GM23338 (cell line): ENCODE data around the gene SPEM2. TPM values are rescaled to one million over a fixed set of nuclear protein-coding genes. Genes with fewer than 3 reads are reported as not detected.

Experiments used
- ATAC-seq: fragments of 200-7000 bp; cut with Tn5 transposase; 3 replicates; pipeline ENCODE4 v1.9.1; 2020
- DNase-seq: peaks from one replicate; pipeline ENCODE4 v3.0.0-alpha.2; 2015; ENCODE audit warnings: low spot score
- H2AFZ ChIP-seq: fragments of 200-600 bp; sonication (generic); 2 replicates; pipeline ENCODE4 v1.8.0; 2016; ENCODE audit warnings: antibody characterized with exemption, mild to moderate bottlenecking, moderate library complexity
- H3F3A ChIP-seq: fragments of 200-600 bp; sonication (generic); replicated peaks from 2 replicates; pipeline ENCODE4 v1.8.0; 2017; ENCODE audit warnings: antibody characterized with exemption, mixed run types, low read depth
- H3K27ac ChIP-seq: fragments of 200-600 bp; sonication (generic); 2 replicates; pipeline ENCODE4 v1.6.1; 2016; ENCODE audit warnings: low read depth
- H3K27me3 ChIP-seq: fragments of 200-600 bp; sonication (generic); 2 replicates; pipeline ENCODE4 v1.8.0; 2016; ENCODE audit warnings: mild to moderate bottlenecking, mixed run types, moderate library complexity; ENCODE audit not compliant: insufficient read depth
- H3K36me3 ChIP-seq: fragments of 200-600 bp; sonication (generic); 2 replicates; pipeline ENCODE4 v1.8.0; 2016; ENCODE audit warnings: mild to moderate bottlenecking; ENCODE audit not compliant: insufficient read depth
- H3K4me1 ChIP-seq: fragments of 200-600 bp; sonication (generic); 2 replicates; pipeline ENCODE4 v1.8.0; 2016; ENCODE audit warnings: mild to moderate bottlenecking, moderate library complexity; ENCODE audit not compliant: insufficient read depth
- H3K4me2 ChIP-seq: fragments of 200-600 bp; sonication (generic); 2 replicates; pipeline ENCODE4 v1.7.1; 2017; ENCODE audit warnings: mixed run types
- H3K4me3 ChIP-seq: fragments of 200-600 bp; sonication (generic); 2 replicates; pipeline ENCODE4 v1.6.1; 2016; ENCODE audit warnings: mixed run types
- H3K79me2 ChIP-seq: fragments of 200-600 bp; sonication (generic); replicated peaks from 2 replicates; pipeline ENCODE4 v1.8.0; 2017; ENCODE audit warnings: mild to moderate bottlenecking; ENCODE audit not compliant: insufficient read depth
- H3K9me2 ChIP-seq: fragments of 200-600 bp; sonication (generic); 2 replicates; pipeline ENCODE4 v1.8.0; 2017; ENCODE audit not compliant: insufficient read depth
- H4K20me1 ChIP-seq: fragments of 200-600 bp; sonication (generic); replicated peaks from 2 replicates; pipeline ENCODE4 v1.8.0; 2017; ENCODE audit warnings: mild to moderate bottlenecking; ENCODE audit not compliant: insufficient read depth
- H3K27ac Mint-ChIP-seq: 2 replicates; pipeline ENCODE4 v1.8.0; 2020; ENCODE audit warnings: inconsistent platforms, mild to moderate bottlenecking, moderate library complexity, mixed read lengths
- H3K27me3 Mint-ChIP-seq: 3 replicates; pipeline ENCODE4 v1.8.0; 2022; ENCODE audit warnings: low read depth, mild to moderate bottlenecking, moderate library complexity, mixed read lengths, inconsistent platforms; ENCODE audit not compliant: insufficient read depth, poor library complexity
- H3K36me3 Mint-ChIP-seq: 3 replicates; pipeline ENCODE4 v1.8.0; 2021; ENCODE audit warnings: low read depth, mild to moderate bottlenecking, inconsistent platforms, moderate library complexity, mixed read lengths
- H3K4me1 Mint-ChIP-seq: 3 replicates; pipeline ENCODE4 v1.8.0; 2020; ENCODE audit warnings: mild to moderate bottlenecking, inconsistent platforms, mixed read lengths
- H3K4me3 Mint-ChIP-seq: 3 replicates; pipeline ENCODE4 v1.8.0; 2021; ENCODE audit warnings: moderate library complexity, mild to moderate bottlenecking, inconsistent platforms, mixed read lengths
- H3K9me3 Mint-ChIP-seq: 3 replicates; pipeline ENCODE4 v1.8.0; 2020; ENCODE audit warnings: moderate library complexity, mild to moderate bottlenecking, inconsistent platforms, mixed read lengths
- CREB1 ChIP-seq: fragments of 250-450 bp; sonication (Bioruptor Pico); IDR thresholded peaks from 2 replicates; pipeline ENCODE4 v1.5.0; 2020; ENCODE audit warnings: low read depth, mild to moderate bottlenecking, moderate library complexity
- EZH2phosphoT487 ChIP-seq: fragments of 200-600 bp; sonication (generic); IDR thresholded peaks from one replicate; pipeline ENCODE4 v1.8.1; 2018; ENCODE audit warnings: antibody characterized with exemption; ENCODE audit not compliant: unreplicated experiment
- JUNB ChIP-seq: IDR thresholded peaks from one replicate; pipeline ENCODE4 v1.6.1; 2016; ENCODE audit warnings: antibody characterized with exemption; ENCODE audit not compliant: unreplicated experiment
- NANOG ChIP-seq: IDR thresholded peaks from 2 replicates; pipeline ENCODE4 v1.6.1; 2016; ENCODE audit warnings: antibody characterized with exemption, borderline replicate concordance
- POLR2AphosphoS5 ChIP-seq: IDR thresholded peaks from 2 replicates; pipeline ENCODE4 v1.6.1; 2016; ENCODE audit warnings: antibody characterized with exemption, low read depth
- ZNF114 ChIP-seq: fragments of 250-450 bp; sonication (Bioruptor Pico); IDR thresholded peaks from 2 replicates; pipeline ENCODE4 v1.5.0; 2020; ENCODE audit warnings: mild to moderate bottlenecking, moderate library complexity
- ZNF331 ChIP-seq: fragments of 250-450 bp; sonication (Bioruptor Pico); IDR thresholded peaks from 2 replicates; pipeline ENCODE4 v1.5.0; 2020; ENCODE audit warnings: low read depth, mild to moderate bottlenecking, moderate library complexity
- polyA plus RNA-seq: library from polyadenylated mRNA; unstranded; fragments of >200 nt; fragmentation: Nextera tagmentation; extraction: Ambion mirVana; gene quantifications from 2 replicates; pipeline ENCODE4 v1.2.1, GENCODE V29; 2016
- total RNA-seq: library from RNA; depleted of rRNA; stranded (reverse); fragments of >200 nt; shearing (Covaris generic); gene quantifications from 2 replicates; pipeline ENCODE4 v1.2.3, GENCODE V29; 2014
- TF ChIP-seq, protein P1 (sequence below): IDR thresholded peaks from 2 replicates; pipeline ENCODE4 v1.6.1; 2016; ENCODE audit warnings: antibody characterized with exemption
- TF ChIP-seq, protein P2 (sequence below): fragments of 250-450 bp; sonication (Bioruptor Pico); IDR thresholded peaks from 2 replicates; pipeline ENCODE4 v1.5.0; 2020; ENCODE audit warnings: mild to moderate bottlenecking, moderate library complexity

Gene SPEM2
- total and polyA plus RNA-seq, 2 experiments from 2014 or later = not detected

DNA sequence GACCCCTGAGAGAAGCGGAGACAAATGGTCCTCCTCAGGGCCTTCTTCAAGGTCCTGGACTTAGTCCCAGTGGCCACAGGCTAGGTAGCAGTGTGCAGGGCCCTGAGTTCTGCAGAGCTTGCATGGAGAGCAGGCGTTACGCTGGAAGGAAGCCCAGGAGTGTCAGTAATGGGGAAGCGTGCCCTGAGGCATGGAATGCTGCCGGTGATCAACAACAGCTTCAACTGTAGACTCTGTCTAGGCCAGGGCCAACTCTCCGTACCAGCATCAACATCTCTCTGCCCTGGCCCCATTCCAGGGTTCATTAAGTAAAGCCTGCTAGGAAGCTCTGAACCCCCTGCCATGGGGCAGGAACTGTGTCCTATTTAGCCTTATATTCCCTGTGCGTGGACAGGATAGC is 45.1 kb upstream of the SPEM2 start:
- Histone ChIP-seq H3K79me2 (no peaks in the 10 kb centered on the region), H3K9me2 (no peaks in the 10 kb centered on the region), H3K27ac (no peak overlapping the region), H4K20me1 (no peaks in the 10 kb centered on the region), H3F3A (peaks cover 20% of the 10 kb centered on the region; the same call in 1 of the 2 replicates), H3K27me3 (peaks cover 42% of the 10 kb centered on the region), H2AFZ (peak overlapping the region; percentile 99), H3K4me2 (peak overlapping the region; percentile 98), H3K4me3 (peak overlapping the region; percentile 76), H3K4me1 (peaks cover 17% of the 10 kb centered on the region), H3K36me3 (no peaks in the 10 kb centered on the region; the same call in 1 of the 2 replicates)
- Mint-ChIP-seq H3K36me3 (peaks cover 5% of the 10 kb centered on the region; the same call in 2 of the 3 replicates), H3K9me3 (peaks cover 13% of the 10 kb centered on the region), H3K4me3 (peak overlapping the region; percentile 76), H3K27ac (no peak overlapping the region), H3K27me3 (peaks cover 40% of the 10 kb centered on the region), H3K4me1 (peaks cover 21% of the 10 kb centered on the region)
- ATAC-seq (no peak), DNase-seq (peak; percentile 46)
- no peak for TF ChIP-seq ZNF331 (CRISPR knock-in tag)
- no peak for TF ChIP-seq EZH2phosphoT487
- TF ChIP-seq NANOG = no peak
- TF ChIP-seq CREB1 (CRISPR knock-in tag) = no peak
- no peak for TF ChIP-seq POLR2AphosphoS5
- TF ChIP-seq, protein P1, sequence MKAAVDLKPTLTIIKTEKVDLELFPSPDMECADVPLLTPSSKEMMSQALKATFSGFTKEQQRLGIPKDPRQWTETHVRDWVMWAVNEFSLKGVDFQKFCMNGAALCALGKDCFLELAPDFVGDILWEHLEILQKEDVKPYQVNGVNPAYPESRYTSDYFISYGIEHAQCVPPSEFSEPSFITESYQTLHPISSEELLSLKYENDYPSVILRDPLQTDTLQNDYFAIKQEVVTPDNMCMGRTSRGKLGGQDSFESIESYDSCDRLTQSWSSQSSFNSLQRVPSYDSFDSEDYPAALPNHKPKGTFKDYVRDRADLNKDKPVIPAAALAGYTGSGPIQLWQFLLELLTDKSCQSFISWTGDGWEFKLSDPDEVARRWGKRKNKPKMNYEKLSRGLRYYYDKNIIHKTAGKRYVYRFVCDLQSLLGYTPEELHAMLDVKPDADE = no peak
- TF ChIP-seq ZNF114 = no peak
- no peak for TF ChIP-seq JUNB

DNA sequence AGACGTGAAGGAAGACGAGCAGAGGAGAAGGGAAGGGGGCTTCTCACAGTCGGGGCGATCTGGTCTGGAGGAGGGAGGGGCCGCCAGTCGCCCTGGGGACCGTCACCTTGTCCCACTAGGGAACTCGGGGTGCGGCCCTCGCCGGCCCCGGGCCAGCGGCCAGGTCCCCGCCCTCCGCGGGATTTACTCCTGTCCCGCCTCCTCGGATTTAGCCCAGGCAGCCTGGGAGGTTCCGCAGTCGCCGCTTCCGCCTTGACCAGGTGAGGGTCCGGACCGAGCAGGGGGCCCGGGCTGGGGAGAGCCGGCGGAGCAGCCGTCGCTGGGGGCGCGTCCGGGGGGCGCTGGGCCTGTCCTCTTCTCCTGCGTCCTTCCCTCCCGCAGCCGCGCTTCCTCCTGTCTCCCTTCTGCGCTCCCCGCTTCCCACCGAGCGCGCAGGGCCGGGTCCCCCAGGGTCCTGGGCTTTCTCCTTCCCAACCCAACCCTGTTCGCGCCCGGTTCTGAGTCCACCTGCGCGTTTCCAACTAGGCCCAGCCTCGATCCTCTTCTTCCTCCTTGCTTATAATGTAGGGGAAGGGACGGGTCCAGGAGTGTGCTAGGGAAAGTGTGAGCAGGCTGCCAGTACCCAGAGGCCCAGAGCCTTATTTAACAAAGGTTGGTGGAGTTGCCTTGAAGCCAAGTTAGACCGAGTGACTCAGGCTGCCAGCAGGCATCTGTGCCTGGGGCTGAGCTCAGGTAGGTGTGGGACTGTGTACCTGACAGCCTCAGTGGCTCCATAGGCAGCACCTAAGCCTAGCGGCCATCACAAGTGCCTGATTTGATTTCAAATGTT is 44.3 kb upstream of the SPEM2 start, which contains the start of gene TNK1:
Gene TNK1, plus strand, starts transcription at position 235 of the 829 bp plus-strand sequence. CDS start 1,838 bp downstream, outside the sequence.
- H2AFZ ChIP-seq = peak within 1 kb of the TSS; percentile 99
- peak within 1 kb of the TSS; percentile 98 for H3K4me2 ChIP-seq

More for the DNA sequence above, 44.3 kb upstream of the SPEM2 start, which contains the start of gene TNK1:
- H3K4me3 ChIP-seq = peak within 1 kb of the TSS; percentile 76
- Mint-ChIP-seq H3K4me1 (peaks cover 21% of the 10 kb centered on the region), H3K27me3 (peaks cover 41% of the 10 kb centered on the region), H3K9me3 (peaks cover 13% of the 10 kb centered on the region), H3K4me3 (peak within 1 kb of the TSS; percentile 79), H3K27ac (no peak within 1 kb of the TSS), H3K36me3 (peaks cover 7% of the 10 kb centered on the region; the same call in 2 of the 3 replicates)
- DNase-seq (peak; percentile 73), ATAC-seq (peak; percentile 40)
- H3K27ac ChIP-seq = no peak within 1 kb of the TSS
- H3K27me3 ChIP-seq = peaks cover 42% of the 10 kb centered on the region
- TF ChIP-seq POLR2AphosphoS5 = peak; percentile 78
- TF ChIP-seq, protein P2, sequence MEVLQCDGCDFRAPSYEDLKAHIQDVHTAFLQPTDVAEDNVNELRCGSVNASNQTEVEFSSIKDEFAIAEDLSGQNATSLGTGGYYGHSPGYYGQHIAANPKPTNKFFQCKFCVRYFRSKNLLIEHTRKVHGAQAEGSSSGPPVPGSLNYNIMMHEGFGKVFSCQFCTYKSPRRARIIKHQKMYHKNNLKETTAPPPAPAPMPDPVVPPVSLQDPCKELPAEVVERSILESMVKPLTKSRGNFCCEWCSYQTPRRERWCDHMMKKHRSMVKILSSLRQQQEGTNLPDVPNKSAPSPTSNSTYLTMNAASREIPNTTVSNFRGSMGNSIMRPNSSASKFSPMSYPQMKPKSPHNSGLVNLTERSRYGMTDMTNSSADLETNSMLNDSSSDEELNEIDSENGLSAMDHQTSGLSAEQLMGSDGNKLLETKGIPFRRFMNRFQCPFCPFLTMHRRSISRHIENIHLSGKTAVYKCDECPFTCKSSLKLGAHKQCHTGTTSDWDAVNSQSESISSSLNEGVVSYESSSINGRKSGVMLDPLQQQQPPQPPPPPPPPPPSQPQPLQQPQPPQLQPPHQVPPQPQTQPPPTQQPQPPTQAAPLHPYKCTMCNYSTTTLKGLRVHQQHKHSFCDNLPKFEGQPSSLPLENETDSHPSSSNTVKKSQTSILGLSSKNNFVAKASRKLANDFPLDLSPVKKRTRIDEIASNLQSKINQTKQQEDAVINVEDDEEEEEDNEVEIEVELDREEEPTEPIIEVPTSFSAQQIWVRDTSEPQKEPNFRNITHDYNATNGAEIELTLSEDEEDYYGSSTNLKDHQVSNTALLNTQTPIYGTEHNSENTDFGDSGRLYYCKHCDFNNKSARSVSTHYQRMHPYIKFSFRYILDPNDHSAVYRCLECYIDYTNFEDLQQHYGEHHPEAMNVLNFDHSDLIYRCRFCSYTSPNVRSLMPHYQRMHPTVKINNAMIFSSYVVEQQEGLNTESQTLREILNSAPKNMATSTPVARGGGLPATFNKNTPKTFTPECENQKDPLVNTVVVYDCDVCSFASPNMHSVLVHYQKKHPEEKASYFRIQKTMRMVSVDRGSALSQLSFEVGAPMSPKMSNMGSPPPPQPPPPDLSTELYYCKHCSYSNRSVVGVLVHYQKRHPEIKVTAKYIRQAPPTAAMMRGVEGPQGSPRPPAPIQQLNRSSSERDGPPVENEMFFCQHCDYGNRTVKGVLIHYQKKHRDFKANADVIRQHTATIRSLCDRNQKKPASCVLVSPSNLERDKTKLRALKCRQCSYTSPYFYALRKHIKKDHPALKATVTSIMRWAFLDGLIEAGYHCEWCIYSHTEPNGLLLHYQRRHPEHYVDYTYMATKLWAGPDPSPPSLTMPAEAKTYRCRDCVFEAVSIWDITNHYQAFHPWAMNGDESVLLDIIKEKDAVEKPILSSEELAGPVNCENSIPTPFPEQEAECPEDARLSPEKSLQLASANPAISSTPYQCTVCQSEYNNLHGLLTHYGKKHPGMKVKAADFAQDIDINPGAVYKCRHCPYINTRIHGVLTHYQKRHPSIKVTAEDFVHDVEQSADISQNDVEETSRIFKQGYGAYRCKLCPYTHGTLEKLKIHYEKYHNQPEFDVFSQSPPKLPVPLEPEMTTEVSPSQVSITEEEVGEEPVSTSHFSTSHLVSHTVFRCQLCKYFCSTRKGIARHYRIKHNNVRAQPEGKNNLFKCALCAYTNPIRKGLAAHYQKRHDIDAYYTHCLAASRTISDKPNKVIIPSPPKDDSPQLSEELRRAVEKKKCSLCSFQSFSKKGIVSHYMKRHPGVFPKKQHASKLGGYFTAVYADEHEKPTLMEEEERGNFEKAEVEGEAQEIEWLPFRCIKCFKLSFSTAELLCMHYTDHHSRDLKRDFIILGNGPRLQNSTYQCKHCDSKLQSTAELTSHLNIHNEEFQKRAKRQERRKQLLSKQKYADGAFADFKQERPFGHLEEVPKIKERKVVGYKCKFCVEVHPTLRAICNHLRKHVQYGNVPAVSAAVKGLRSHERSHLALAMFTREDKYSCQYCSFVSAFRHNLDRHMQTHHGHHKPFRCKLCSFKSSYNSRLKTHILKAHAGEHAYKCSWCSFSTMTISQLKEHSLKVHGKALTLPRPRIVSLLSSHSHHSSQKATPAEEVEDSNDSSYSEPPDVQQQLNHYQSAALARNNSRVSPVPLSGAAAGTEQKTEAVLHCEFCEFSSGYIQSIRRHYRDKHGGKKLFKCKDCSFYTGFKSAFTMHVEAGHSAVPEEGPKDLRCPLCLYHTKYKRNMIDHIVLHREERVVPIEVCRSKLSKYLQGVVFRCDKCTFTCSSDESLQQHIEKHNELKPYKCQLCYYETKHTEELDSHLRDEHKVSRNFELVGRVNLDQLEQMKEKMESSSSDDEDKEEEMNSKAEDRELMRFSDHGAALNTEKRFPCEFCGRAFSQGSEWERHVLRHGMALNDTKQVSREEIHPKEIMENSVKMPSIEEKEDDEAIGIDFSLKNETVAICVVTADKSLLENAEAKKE (CRISPR knock-in tag) = no peak
- peaks cover 17% of the 10 kb centered on the region for H3K4me1 ChIP-seq
- H3K36me3 ChIP-seq = no peaks in the 10 kb centered on the region; the same call in 1 of the 2 replicates
- no peaks in the 10 kb centered on the region for H3K9me2 ChIP-seq
- H3F3A ChIP-seq = peaks cover 23% of the 10 kb centered on the region; the same call in 1 of the 2 replicates
- no peaks in the 10 kb centered on the region for H4K20me1 ChIP-seq
- no peaks in the 10 kb centered on the region for H3K79me2 ChIP-seq
